GM19025 (cell line): ENCODE results near the gene FRMD4A.
"Not testable (repeated sequence)": the region's sequence is repeated elsewhere in the genome, so short reads cannot be mapped to it uniquely, and the experiment has no call there.

Experiments used
- ATAC-seq: cut with Tn5 transposase; IDR thresholded peaks from one replicate; pipeline ENCODE4 v1.9.1; 2021; ENCODE audit warnings: mild to moderate bottlenecking, low read depth, moderate library complexity; ENCODE audit not compliant: unreplicated experiment

FRMD4A gene

DNA sequence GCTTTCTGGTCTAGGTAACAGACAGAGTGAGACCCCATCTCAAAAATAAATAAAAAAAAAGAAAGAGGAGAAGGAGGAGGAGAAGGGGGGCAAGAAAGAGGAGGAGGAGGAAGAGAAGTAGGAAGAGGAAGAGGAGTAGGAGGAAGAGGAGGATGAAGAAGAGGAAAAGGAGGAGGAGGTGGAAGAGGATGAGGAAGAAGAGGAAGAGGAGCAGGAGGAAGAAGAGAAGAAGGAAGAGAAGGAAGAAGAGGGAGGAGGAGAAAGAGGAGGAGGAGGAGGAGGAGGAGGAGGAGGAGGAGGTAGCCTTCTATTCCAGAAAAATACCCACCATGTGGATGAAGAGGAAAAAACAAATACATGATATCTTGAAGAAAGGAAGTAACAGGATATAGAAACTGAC is 172.1 kb downstream of the FRMD4A start:
- ATAC-seq = no peak

DNA sequence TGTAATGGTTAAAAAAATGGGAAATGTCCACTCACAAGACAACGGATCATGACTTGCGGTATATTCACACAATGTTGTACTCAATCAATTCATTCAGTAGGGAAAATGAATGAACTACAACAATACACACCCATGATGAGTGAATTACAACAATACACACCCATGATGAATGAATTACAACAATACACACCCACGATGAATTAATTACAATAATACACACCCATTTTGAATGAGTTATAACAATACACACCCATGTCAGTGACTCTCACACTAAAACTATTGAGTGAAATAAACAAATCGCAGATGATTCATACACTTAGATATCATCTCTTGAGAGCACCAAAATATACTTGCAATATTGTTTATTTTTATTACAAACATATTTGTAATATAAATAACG is 174.6 kb downstream of the FRMD4A start:
- no peak for ATAC-seq

DNA sequence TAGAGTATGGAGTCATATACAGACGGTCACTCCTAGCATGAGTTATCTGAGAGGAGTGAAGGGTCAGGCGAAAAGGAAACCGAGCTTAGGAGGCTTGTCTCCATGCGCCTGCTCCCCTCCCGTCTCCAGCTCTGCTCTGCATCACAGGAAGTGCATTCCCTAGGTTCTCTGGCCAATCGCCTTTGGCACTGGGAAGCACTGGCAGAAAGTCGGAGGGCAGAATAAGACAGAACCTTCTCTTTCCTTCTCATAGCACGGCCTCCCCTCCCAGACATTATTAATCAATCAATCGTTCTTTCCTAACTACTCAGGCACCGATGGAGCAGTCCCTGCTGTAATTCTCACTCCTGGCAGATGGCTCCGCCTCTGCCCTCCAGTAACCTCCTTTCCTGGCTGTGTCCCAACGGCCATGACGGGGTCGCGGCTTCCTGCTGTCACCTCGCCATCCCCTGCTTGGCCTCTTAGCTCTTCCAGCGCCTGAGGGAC is 177.1 kb downstream of the FRMD4A start:
- no peak for ATAC-seq

DNA sequence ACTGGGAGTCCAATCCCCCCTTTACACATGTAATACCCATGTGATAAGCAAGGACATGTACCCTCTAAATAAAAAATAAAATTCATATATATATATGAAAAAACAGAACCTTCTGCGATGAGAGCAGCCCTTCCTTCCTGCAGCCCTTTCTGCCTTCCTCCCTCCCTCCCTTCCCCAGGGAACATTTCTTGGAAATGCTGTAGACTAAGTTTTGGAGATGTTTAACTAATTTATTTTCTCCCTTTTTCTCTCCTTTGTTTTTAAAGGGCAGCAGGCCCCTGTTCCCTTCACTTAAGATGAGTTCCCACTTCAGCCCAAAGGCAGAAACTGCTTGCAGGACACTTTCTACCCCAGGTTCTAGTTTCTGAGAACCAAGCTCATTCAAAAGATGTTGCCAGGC is 179.2 kb downstream of the FRMD4A start:
- no peak for ATAC-seq

DNA sequence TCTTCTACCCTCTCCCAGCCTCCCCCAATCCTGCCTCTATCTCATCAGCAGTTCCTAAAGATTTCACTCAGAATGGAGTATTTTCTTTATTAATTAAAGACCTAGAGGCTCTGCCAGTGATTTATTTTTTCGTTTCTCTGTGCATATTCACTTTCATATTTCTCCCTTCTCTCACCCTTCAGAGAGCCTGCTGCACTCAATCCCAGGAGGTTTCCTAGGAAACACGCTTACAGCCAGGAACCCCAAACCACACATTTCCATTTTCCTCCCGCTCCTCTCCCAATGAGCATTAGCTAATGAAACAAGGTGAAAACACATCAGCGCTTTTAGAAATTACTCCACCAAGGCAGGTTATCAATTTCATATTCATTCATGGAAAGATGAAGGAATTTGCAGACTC is 180.2 kb downstream of the FRMD4A start:
- no peak for ATAC-seq

DNA sequence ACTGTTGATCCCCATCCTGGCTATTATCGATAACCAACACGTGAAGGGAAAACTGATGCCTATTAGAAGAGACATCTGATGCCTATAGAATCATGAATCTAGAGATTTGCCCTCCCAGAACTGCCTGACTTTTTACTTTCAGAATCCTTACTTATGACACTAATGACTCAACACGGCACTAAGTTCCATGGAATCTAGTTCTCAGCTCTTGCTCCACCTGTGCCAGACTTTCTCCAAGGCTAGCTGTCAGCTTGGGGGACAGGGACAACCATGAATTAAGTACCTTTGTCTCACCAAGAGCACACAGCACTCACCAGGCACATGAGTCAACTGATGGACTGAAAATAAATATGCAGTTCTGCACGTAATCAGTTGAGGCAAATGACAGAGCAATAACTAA is 184.2 kb downstream of the FRMD4A start:
- no peak for ATAC-seq

DNA sequence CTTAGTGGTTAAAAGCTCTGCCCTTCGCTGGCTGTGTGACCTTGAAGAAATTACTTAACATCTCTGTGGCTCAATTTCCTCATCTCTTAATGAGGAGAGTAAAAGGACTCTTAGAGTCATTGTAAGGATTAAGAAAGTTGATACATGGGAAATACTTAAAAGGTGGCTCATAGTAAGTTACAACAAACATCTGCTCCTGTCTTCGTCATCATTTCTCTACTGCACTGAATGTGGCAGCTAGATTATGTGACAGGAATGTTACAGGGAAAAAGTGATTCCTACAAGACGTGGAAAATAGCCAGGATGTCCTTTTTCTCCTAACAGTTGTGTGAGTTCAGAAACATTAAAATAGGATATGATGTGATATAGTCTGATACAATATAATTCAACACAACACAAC is 184.7 kb downstream of the FRMD4A start:
- ATAC-seq = no peak

DNA sequence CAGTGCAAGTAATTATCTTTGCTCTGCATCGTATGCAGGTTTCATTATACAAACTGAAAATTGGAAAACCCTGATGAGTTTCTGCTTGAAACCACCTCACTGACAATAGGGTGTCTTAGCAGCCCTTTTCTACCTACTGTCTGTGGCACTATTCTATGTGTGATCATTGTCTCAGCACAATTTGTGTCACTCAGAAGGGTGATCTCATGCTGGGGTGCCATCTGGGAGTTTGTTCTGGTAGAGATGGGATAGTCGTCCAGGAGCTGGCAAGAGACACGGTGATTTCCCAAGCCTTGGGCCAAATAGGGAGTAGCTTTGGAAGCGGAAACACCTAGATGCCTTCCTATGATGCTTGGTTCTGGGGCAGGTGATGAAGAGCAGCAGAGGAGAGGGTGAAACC is 186.3 kb downstream of the FRMD4A start:
- ATAC-seq = no peak

DNA sequence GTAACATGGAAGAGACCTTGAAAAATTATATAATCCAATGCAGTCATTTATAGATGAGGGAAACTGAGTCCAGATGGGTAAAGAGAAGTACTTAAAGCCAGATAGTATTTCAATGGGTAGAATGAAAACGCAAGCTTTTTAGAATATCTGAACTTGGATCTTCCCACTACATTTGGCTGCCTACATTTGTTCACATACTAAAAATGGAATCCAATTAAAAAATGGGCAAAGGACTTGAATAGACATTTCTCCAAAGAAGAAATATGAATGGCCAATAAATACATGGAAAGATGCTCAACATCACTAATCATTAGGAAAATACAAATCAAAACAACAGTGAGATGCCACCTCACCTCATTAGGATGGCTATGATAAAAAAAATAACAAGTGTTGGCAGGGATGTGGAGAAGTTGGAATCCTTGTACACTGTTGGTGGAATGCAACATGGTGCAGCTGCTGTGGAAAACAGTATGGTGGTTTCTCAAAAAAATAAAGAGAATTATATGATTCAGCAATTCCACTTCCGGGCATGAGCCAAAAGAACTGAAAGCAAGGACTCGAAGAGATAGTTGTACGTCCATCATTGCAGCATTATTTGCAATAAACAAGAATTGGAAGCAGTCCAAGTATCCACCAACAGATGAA is 188.0 kb downstream of the FRMD4A start:
- no peak for ATAC-seq

DNA sequence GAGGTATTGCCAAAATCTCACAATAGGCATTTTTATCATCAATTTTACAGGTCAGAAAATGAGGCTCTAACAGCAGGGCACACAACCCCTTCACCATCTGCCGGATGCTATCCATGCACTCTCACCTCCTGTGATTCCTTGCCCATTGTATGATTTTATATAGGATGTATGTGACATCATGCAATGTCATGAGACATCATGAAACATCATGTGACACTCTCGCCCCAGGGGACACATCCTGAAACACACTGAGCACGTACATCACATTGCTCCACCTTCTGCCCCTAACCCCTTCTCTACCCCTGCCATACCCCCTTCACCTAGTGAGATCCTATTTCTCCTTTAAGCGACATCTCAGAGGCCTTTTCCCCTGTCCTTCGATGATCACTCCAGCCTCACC is 189.4 kb downstream of the FRMD4A start:
- ATAC-seq = no peak

DNA sequence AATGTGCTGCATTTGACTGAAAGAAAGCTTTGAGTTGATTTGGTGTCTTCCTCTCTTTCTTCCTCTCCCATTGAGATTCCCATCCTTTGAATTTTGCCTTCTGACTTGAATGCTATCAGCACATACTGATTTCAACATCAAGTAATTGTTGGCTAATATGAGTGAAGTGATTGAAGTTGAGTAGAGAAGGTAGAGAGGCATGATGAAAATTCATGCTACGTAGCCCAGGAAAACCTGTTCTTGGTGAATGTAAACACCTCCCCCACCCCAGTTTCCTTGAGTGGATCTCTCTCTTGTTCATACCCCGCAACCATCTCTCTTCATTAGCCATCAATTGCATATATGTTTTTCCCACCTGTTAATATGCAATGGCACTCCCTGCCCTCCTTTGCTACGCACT is 193.3 kb downstream of the FRMD4A start:
- ATAC-seq = no peak

DNA sequence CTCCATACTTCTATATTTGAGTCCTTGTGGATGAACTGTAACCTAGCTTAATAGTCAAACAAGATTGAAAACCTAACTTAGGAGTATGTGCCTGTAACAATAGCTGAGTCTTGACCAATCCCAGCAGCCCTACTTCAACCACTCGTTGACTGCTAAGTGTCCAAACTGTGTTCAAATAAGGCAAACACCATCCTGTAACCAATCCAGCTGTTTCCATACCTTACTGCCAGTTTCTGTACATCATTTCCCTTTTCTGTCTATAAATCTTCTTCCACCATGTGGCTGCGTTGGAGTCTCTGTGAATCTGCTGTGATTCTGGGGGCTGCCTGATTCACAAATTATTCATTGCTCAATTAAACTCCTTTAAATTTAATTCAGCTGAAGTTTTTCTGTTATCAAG is 195.5 kb downstream of the FRMD4A start:
- not testable (repeated sequence) for ATAC-seq

DNA sequence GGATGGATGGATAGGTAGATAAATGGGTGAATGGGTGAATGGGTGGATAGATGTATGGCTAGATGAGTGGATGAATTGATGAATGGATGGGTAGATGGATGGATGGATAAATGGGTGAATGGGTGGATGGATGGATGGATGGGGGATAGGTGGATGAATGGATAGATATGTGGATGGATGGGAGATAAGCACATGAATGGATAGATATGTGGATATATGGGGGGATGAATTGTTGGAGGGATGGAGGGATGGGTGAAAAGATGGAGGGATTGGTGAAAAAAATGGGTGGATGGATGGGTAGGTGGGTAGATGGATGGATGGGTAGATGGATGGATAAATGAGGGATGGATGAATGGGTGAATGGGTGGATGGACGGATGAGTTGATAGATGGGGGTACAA is 196.4 kb downstream of the FRMD4A start:
- no peak for ATAC-seq

DNA sequence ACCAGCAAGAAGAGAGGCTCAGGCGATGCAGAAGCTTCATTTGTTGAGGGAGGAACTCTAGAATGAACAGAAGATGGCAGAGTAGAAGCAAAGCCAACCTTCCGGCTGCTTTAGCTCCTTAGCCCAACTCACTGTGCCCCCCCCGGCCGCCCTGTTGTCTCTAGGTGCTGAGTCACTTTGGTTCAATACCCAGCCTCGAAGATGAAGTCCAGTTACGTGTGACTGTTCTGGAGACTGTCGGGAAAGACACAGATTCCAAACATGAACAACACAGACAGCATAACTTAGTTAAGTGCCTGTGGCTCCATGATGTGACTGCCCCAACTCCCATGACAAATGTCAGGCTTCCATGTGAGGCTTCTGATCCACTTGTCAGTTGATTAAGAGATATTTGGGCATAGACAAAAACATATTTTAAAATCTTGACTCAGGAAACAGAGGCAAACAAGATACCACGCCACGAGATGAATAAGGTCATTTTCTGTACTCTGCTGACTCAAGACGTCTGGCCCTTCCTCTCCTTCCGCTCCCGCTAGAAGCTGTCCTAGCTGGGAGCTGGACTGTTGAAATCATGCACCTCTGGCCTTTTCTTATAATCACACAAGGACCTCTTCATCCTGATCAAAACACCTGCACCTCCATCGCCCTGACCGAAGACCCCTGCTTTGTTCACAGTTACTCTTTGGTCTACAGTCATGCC is 199.3 kb downstream of the FRMD4A start:
- no peak for ATAC-seq

DNA sequence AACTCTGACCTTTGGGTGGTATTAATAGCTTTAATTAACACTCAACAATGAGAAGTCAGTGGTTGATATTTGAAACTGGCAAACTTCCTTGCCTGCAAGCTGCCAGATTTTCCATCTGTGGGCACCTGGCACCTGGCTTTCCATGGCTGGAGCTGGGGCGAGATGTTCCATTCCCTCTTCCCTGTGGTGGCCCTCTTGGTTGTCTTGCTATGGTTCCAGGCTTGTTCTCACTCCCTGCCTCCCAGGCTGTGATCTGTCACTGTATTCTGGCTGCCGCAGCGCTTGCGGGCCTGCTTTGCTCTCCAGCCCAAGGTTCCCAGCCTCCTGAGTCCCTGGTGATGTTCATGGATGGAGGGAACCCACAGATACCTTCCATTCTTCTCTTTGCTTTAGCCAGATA is 201.0 kb downstream of the FRMD4A start:
- no peak for ATAC-seq

DNA sequence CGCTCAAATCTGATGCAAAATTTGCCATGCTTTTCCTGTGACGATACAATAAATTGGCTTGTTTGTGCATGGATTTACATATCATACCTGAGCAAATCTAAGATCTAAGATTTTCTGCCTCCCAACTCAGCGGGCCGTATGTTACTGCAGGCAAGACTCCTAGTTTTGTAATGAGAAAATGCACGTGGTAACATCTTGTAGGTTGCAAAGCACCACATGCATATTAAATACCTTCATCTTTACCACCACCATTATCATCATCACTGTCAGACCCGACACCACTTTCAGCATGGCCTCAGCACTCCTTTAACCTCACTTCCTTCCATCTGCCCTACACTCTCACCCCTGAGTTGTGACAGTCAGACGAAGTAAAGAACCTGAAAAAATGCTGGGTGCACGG is 202.2 kb downstream of the FRMD4A start:
- no peak for ATAC-seq

DNA sequence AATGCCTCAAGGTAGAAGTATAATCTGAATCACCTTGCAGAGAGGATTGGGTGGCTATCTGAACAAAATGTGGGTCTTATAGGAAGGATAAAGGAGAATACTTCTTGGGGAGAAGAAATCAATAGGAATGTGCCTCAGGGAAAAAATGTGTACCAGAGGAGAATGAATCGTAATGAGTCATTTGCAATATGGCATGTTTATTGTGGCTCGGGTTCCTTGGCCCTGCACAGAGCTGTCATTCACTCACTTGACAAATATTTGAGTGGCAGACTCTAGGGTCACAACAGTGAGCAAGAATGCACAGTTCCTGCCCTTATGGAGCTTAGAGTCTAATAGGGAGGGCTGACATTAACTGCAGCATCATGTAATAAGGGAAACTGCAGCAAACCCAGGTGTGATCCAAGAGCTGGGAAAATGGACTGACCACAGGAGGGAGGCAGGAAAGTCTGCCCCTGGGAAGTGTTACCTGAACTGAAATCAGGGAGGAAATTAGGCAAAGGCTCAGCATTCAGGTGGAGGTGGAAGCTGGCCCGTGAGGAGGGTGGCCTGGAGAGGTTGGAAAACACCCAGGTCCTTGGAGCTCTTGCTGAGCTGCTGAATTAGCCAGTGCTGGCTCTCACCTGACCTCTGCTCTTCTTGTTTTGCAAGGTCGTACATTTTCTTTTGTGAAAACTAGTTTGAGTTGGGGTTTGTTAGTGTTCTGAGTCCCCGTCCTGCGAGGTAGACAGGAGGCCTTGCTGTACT is 203.9 kb downstream of the FRMD4A start:
- no peak for ATAC-seq

DNA sequence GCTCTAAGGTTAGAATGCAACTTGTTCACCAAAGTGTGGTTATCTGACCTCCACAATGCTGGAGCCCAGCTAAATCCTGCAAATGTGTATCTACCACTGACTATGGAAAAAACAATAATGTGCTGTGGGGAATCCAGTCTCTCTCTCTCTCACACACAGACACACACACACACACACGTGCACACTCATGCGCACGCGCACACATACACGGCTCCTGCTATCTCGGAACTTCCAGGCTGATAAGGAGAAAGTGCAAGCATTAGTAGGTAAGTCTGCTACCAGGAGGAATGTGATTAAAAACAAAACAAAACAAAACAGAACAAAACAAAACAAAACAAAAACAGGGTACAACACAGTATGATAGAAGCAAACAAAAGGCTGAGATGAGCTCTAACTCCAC is 205.2 kb downstream of the FRMD4A start:
- no peak for ATAC-seq

DNA sequence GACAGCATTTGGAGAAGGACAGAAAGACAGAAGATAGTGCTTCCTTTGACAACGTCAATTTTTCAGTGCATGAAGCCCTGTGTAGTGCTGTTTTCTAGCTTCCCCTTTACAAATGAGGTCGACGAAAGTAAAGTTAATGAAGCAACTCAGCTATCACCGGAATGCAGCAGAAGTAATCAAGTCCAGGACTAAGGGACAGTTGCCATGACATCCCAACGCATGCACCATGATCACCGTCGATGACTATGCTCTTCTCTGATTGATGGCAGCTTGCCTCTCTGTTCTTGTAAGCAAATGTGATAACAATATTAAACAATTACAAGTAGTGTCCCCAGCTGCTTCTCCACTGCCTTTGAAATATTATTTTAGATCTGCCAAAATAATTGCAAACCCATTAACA is 205.8 kb downstream of the FRMD4A start:
- no peak for ATAC-seq

DNA sequence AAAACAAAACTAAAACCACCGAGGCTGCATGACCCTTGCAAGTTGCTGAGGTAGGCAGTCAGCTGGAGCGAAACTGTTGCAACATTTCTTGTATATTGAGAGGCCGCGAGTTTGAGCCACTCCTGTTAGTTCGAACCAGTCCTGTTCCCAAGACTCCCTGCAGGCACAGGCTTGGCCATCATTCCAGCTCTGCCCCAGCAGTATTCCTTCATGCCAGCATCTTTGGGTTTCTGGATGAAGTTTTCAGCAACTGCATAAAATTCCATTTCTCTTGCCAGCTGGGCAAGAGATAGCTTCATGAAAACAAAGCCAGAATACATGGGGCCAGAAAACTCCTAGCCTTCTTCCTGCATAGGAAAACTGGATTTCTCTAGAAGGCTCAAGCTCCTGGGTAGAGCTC is 207.6 kb downstream of the FRMD4A start:
- ATAC-seq = no peak

DNA sequence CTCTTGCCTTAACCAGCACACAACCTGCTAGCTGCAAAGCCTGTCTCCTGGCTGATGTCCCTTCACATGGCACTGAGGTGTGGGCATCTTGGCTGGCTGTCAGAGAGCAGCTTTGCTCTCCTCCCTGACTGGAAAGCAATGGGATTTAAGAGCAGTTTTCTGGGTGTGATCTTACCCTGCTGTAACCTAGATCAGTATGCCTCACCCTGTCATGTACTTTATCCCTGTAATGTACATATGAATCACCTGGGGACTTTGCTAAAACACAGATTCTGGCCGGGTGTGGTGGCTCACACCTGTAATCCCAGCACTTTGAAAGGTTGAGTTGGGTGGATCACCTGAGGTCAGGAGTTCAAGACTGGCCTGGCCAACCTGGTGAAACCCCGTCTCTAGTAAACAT is 209.9 kb downstream of the FRMD4A start:
- ATAC-seq = no peak

DNA sequence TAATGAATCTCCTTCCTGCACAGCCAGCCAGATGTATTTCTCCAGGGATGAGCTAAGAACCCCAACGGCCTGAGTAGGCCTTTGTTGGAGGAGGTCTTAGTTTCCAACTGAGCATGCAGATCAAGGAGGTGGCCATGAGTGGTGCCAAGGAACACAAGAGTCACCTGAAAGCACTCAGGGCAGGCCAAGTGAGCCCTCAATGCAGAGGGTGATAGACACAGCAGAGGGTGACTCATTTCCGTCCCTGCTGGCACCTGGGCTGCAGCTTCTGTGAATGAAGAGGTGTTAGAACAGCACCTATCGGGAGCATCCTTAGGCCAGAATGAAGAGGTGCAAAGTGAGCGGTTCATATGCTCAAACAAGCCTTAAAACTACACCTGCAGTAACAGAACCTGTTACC is 211.8 kb downstream of the FRMD4A start:
- no peak for ATAC-seq
